Fibroblast of villous mesenchyme (primary cell): ENCODE data around the gene ADAM23. TPM values are rescaled to one million over a fixed set of nuclear protein-coding genes. Genes with fewer than 3 reads are reported as not detected.

ENCODE experiments used
- DNase-seq: peaks from one replicate; pipeline ENCODE4 v3.0.0-alpha.2; 2010; ENCODE audit warnings: low read depth
- H3K4me3 ChIP-seq: 2 replicates; pipeline ENCODE4 v1.5.1; 2011; ENCODE audit warnings: low read depth, mild to moderate bottlenecking, low read length
- total RNA-seq: library from RNA; depleted of rRNA; stranded (reverse); fragments of >200 nt; gene quantifications from 2 replicates; pipeline ENCODE4 v1.2.3, GENCODE V29; 2012
- TF ChIP-seq, protein P1 (sequence below): IDR thresholded peaks from 2 replicates; pipeline ENCODE4 v1.5.1; 2012; ENCODE audit warnings: low read depth, mild to moderate bottlenecking, low read length; ENCODE audit not compliant: insufficient read depth

Gene ADAM23
- total RNA-seq, 1 donor, result 9.5 TPM

- H3K4me3 ChIP-seq, result no peak overlapping the region
Measured at GRCh38 chr2:206520450-206520849, 77.1 kb downstream of the ADAM23 start.

GRCh38 chr2:206521115-206521514 is 77.8 kb downstream of the ADAM23 start:
- TF ChIP-seq, protein P1, sequence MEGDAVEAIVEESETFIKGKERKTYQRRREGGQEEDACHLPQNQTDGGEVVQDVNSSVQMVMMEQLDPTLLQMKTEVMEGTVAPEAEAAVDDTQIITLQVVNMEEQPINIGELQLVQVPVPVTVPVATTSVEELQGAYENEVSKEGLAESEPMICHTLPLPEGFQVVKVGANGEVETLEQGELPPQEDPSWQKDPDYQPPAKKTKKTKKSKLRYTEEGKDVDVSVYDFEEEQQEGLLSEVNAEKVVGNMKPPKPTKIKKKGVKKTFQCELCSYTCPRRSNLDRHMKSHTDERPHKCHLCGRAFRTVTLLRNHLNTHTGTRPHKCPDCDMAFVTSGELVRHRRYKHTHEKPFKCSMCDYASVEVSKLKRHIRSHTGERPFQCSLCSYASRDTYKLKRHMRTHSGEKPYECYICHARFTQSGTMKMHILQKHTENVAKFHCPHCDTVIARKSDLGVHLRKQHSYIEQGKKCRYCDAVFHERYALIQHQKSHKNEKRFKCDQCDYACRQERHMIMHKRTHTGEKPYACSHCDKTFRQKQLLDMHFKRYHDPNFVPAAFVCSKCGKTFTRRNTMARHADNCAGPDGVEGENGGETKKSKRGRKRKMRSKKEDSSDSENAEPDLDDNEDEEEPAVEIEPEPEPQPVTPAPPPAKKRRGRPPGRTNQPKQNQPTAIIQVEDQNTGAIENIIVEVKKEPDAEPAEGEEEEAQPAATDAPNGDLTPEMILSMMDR, result no peak
- H3K4me3 ChIP-seq, result no peak overlapping the region
- DNase-seq, result no peak

More at GRCh38 chr2:206520450-206520849, 77.1 kb downstream of the ADAM23 start:
- DNase-seq, result no peak
- TF ChIP-seq, protein P1, result no peak

GRCh38 chr2:206521612-206522011 is 78.3 kb downstream of the ADAM23 start:
- no peak overlapping the region for H3K4me3 ChIP-seq
- DNase-seq, result no peak
- TF ChIP-seq, protein P1, result no peak

DNA sequence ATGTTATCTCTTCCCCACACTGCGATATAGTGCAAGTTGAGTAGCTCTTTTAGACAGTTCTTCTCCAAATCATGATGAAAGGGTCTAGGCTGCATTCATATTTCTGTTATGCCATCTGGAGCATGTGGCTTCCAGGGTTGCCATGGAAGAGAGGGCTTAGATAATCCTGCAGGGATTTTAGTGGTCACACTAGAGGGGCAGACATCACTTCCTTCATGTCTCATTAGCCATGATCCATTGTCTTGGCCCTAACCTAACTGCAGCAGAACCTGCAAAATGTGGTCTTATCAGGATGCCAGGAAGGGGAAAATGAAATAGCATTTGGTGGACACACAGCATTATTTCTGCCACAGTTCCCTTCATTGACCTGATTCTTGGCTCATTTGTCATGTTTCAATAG is 83.1 kb downstream of the ADAM23 start:
- TF ChIP-seq, protein P1, result no peak
- no peak for DNase-seq
- no peak overlapping the region for H3K4me3 ChIP-seq

DNA sequence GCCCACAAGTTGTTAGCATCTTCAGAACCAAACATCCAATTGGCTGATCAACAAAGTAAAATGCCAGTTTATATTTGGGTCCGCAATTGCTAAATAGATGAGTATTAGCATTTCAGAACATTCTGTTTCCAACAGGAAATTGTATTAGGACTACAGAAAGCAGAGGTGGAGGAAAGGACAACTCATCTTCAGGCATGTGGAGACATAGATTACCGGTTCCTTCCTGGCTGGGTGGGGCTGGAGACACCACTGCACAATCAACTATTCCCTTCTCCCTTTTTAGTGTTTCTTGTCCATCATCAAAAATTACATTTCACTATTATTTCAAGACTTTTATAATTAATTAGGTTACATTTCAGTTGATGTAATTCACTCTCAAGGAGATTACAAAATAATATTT is 83.8 kb downstream of the ADAM23 start:
- no peak overlapping the region for H3K4me3 ChIP-seq
- DNase-seq, result no peak
- TF ChIP-seq, protein P1, result no peak

DNA sequence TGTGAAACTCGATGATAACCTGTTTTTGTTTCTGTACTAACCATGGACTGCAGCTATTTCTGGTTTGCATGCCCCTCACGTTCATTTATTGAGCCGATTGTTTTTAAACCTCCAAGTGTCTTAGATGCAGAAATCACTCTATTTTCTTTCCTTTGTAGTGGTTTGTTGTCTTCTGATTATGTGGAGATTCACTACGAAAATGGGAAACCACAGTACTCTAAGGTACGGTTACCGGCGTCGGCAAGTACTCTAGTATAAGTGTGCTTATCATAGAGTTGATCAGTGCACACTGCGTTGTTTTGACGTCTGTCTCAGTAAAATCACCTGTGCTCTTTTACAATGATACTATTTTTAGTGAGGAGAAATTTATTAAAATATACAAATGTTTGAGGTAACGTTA is 87.4 kb downstream of the ADAM23 start:
- no peak for DNase-seq
- TF ChIP-seq, protein P1, result no peak
- no peak overlapping the region for H3K4me3 ChIP-seq

DNA sequence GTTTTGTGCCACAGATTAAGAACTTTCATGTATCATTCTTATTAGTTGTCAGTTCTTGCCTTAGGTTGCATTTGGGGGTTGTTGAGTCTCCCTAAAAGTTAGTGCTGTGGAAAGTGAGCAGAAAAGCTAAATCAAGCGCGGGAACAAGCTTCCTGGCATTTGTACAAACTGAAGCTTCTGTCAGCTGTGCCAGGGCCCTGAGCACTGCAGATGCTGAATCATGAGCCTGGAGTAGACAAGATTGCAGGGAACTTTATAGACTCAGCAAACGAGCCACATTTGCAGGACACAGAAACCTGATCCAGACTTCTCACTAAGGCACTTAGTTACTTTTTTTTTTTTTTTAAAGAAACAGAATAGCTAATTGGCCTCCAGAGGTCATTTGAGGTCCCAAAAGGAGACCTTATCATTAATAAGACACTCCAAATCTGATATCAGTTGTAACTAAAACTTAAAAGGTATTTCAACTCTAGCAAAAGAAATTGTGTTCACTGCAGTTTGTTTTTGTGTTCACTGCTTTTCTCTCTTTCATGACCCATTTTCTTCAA is 88.7 kb downstream of the ADAM23 start:
- TF ChIP-seq, protein P1, result no peak
- DNase-seq, result no peak

More for the DNA sequence above, 88.7 kb downstream of the ADAM23 start:
- H3K4me3 ChIP-seq, result no peak overlapping the region
